ENCODE measurements around the gene BLNK. TPM values are rescaled to one million over a fixed set of nuclear protein-coding genes. Genes with fewer than 3 reads are reported as not detected.
"Not testable (repeated sequence)": the region's sequence is repeated elsewhere in the genome, so short reads cannot be mapped to it uniquely, and the experiment has no call there.

BLNK gene
- total and polyA plus RNA-seq, 9 of the 15 experiments (the other 6 are each of a cell fraction or from before 2014, with no cell fraction given) = not detected

DNA sequence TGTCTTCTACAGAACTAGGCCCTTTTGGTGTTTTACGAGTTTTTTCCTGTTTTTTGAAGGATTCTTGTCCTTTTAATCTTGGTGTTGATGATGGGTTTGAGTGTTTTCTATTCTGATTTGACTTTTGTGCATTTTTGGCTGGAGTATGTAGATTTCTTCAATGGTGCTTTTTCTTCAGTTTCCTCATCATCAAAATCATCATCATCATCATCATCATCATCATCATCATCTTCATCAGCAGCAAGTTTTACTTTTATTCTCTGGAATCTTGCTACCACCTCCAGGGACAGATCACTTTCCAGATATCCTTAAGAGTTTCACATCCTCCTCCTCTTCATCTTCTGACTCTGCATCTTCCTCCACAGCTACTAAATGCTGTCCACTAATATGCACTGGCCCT is 81.9 kb downstream of the BLNK start:
- H2AFZ ChIP-seq (ENCODE audit: low read depth, low read length); H3K36me3 ChIP-seq (ENCODE audit: control insufficient read depth, insufficient read depth, low read length); H3K9ac ChIP-seq (ENCODE audit: insufficient read depth in 1 of 2, low read depth in 2 of 2, low read length in 2 of 2); H3K27me3 ChIP-seq (ENCODE audit: control insufficient read depth in 2 of 2, insufficient read depth in 2 of 2, low read length in 2 of 2); intact Hi-C loops (cut with micrococcal nuclease); CTCF ChIA-PET (ENCODE audit: low intra/inter-chr PET ratio); H4K20me1 ChIP-seq (replicated peaks; ENCODE audit: control insufficient read depth, insufficient read depth, low read length); POLR2A ChIA-PET; DNase-seq (ENCODE audit: extremely low read depth in 1 of 4, low spot score in 3 of 4); BruUV-seq (replicated peaks); H3K4me3 ChIP-seq; H3K4me2 ChIP-seq (ENCODE audit: insufficient read depth, low read length); H3K9me1 ChIP-seq (ENCODE audit: control insufficient read depth, insufficient read depth, low read length); FAIRE-seq; H3K79me2 ChIP-seq (ENCODE audit: control insufficient read depth, insufficient read depth, low read length); H3K4me1 ChIP-seq (replicated peaks in 1 of 2; ENCODE audit: control insufficient read depth in 2 of 2, insufficient read depth in 2 of 2, low read length in 2 of 2); H3K9me3 ChIP-seq (replicated peaks; ENCODE audit: control insufficient read depth, insufficient read depth, low read depth, low read length); H3K27ac ChIP-seq (ENCODE audit: extremely low read depth, low read depth, low read length); ATAC-seq; in situ Hi-C loops (cut with MboI): not testable (repeated sequence)
- WGBS (ENCODE audit: insufficient coverage, low coverage, missing lambda C conversion rate) = 0% methylated on average over 1 of the region's 1 CpG

DNA sequence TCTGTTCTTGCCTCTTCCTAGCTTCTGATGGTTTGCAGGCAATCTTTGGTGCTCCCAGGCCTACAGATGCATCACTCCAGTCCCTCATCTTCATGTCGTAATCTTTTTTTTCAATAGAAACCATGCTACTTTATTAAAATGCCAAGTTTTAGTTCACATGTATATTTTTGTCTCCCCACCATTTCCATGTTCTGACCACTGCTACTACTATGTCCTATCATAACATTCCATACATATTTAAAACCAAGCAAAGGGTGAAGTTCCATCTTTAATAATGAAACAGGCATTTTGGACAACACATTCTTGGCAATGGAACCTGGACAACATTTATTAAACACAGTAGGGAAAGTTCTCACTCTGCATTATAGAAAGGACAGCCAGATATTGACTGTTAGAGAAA is 82.5 kb downstream of the BLNK start:
- no peaks in the 10 kb centered on the region for H4K20me1 ChIP-seq (replicated peaks; ENCODE audit: control insufficient read depth, insufficient read depth, low read length)
- no peaks in the 10 kb centered on the region for H3K4me1 ChIP-seq (replicated peaks in 1 of 2; ENCODE audit: control insufficient read depth in 2 of 2, insufficient read depth in 2 of 2, low read length in 2 of 2)
- H3K36me3 ChIP-seq (ENCODE audit: control insufficient read depth, insufficient read depth, low read length) = no peaks in the 10 kb centered on the region
- no peak for FAIRE-seq
- H3K27ac ChIP-seq (ENCODE audit: extremely low read depth, low read depth, low read length) = no peak overlapping the region
- H3K27me3 ChIP-seq (ENCODE audit: control insufficient read depth in 2 of 2, insufficient read depth in 2 of 2, low read length in 2 of 2) = no peaks in the 10 kb centered on the region
- in situ Hi-C loops (cut with MboI) (no loop called here), intact Hi-C loops (cut with micrococcal nuclease) (no loop called here)
- ChIA-PET CTCF (ENCODE audit: low intra/inter-chr PET ratio) (no interaction called here), POLR2A (no interaction called here)
- H3K79me2 ChIP-seq (ENCODE audit: control insufficient read depth, insufficient read depth, low read length) = no peaks in the 10 kb centered on the region
- no peaks in the 10 kb centered on the region for H3K9me3 ChIP-seq (replicated peaks; ENCODE audit: control insufficient read depth, insufficient read depth, low read depth, low read length)
- 0% methylated on average over 1 of the region's 1 CpG for WGBS (ENCODE audit: insufficient coverage, low coverage, missing lambda C conversion rate)
- no peak overlapping the region for H3K4me2 ChIP-seq (ENCODE audit: insufficient read depth, low read length)
- no peaks in the 10 kb centered on the region for H3K9me1 ChIP-seq (ENCODE audit: control insufficient read depth, insufficient read depth, low read length)
- DNase-seq (ENCODE audit: extremely low read depth in 1 of 4, low spot score in 3 of 4) = no peak
- H3K4me3 ChIP-seq = no peak overlapping the region
- ATAC-seq = no peak
- H2AFZ ChIP-seq (ENCODE audit: low read depth, low read length) = no peak overlapping the region
- BruUV-seq (replicated peaks) = no TSS peak
- no peak overlapping the region for H3K9ac ChIP-seq (ENCODE audit: insufficient read depth in 1 of 2, low read depth in 2 of 2, low read length in 2 of 2)
- TF ChIP-seq PRMT5 (CRISPR knock-in tag; IDR thresholded peaks at IDR 0.05) (no peak), SREBF2 (CRISPR knock-in tag; IDR thresholded peaks at IDR 0.05) (no peak), ZNF699 (CRISPR knock-in tag; IDR thresholded peaks at IDR 0.05; ENCODE audit: insufficient replicate concordance) (no peak), SMARCB1 (IDR thresholded peaks at IDR 0.05; ENCODE audit: insufficient read length, low read depth) (no peak), SRSF3 (IDR thresholded peaks at IDR 0.05; ENCODE audit: insufficient read depth, low read length) (no peak), PURB (CRISPR knock-in tag; IDR thresholded peaks at IDR 0.05; ENCODE audit: low read depth) (no peak), EZH2 (IDR thresholded peaks at IDR 0.05; ENCODE audit: borderline replicate concordance, low read depth, low read length) (no peak), PTBP1 (IDR thresholded peaks at IDR 0.05; ENCODE audit: low read depth, low read length) (no peak), IFI16 (CRISPR knock-in tag; IDR thresholded peaks at IDR 0.05) (no peak)
- TF ChIP-seq, protein P1, sequence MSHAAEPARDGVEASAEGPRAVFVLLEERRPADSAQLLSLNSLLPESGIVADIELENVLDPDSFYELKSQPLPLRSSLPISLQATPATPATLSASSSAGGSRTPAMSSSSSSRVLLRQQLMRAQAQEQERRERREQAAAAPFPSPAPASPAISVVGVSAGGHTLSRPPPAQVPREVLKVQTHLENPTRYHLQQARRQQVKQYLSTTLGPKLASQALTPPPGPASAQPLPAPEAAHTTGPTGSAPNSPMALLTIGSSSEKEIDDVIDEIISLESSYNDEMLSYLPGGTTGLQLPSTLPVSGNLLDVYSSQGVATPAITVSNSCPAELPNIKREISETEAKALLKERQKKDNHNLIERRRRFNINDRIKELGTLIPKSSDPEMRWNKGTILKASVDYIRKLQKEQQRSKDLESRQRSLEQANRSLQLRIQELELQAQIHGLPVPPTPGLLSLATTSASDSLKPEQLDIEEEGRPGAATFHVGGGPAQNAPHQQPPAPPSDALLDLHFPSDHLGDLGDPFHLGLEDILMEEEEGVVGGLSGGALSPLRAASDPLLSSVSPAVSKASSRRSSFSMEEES (CRISPR knock-in tag; IDR thresholded peaks at IDR 0.05) = no peak
- TF ChIP-seq, protein P2, sequence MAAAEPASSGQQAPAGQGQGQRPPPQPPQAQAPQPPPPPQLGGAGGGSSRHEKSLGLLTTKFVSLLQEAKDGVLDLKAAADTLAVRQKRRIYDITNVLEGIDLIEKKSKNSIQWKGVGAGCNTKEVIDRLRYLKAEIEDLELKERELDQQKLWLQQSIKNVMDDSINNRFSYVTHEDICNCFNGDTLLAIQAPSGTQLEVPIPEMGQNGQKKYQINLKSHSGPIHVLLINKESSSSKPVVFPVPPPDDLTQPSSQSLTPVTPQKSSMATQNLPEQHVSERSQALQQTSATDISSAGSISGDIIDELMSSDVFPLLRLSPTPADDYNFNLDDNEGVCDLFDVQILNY (CRISPR knock-in tag; IDR thresholded peaks at IDR 0.05) = no peak
- TF ChIP-seq, protein P3, sequence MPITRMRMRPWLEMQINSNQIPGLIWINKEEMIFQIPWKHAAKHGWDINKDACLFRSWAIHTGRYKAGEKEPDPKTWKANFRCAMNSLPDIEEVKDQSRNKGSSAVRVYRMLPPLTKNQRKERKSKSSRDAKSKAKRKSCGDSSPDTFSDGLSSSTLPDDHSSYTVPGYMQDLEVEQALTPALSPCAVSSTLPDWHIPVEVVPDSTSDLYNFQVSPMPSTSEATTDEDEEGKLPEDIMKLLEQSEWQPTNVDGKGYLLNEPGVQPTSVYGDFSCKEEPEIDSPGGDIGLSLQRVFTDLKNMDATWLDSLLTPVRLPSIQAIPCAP (CRISPR knock-in tag; IDR thresholded peaks at IDR 0.05; ENCODE audit: borderline replicate concordance) = no peak

All from K562 (cell line).